ENCODE data around the gene LMTK2. TPM values are rescaled to one million over a fixed set of nuclear protein-coding genes. Genes with fewer than 3 reads are reported as not detected.
A peak's percentile ranks its signal among the peaks of the same experiment; 100 is the strongest.

Gene LMTK2
- total RNA-seq, 2 experiments from 2014 or later, result 11.4 to 13.1 TPM

- Mint-ChIP-seq H3K4me1 (ENCODE audit: low read depth) (peaks cover 6% of the 10 kb centered on the region), H3K36me3 (ENCODE audit: low read depth) (peaks cover 20% of the 10 kb centered on the region), H3K27ac (no peak overlapping the region), H3K27me3 (ENCODE audit: low read depth) (no peaks in the 10 kb centered on the region), H3K9me3 (no peaks in the 10 kb centered on the region), H3K4me3 (no peak overlapping the region)
- CTCF ChIA-PET, result interaction anchor here (1.3 kb wide), 1 partner anchor 8 kb away, joined by 3 read pairs; no protein-coding TSS in a partner anchor
- no peak for DNase-seq
- intact Hi-C loops (cut with micrococcal nuclease), result no loop called here
These were observed 135.7 kb downstream of the LMTK2 start for GRCh38 chr7:98242342-98242741.

GRCh38 chr7:98242934-98243333 is 136.3 kb downstream of the LMTK2 start:
- H3K4me3 Mint-ChIP-seq, result no peak overlapping the region
- CTCF ChIA-PET, result no interaction called here
- intact Hi-C loops (cut with micrococcal nuclease), result no loop called here
- no peaks in the 10 kb centered on the region for H3K9me3 Mint-ChIP-seq
- peaks cover 20% of the 10 kb centered on the region for H3K36me3 Mint-ChIP-seq (ENCODE audit: low read depth)
- H3K27ac Mint-ChIP-seq, result no peak overlapping the region
- no peaks in the 10 kb centered on the region for H3K27me3 Mint-ChIP-seq (ENCODE audit: low read depth)
- H3K4me1 Mint-ChIP-seq (ENCODE audit: low read depth), result peaks cover 10% of the 10 kb centered on the region
- DNase-seq, result no peak

GRCh38 chr7:98244871-98245270 is 138.2 kb downstream of the LMTK2 start:
- H3K4me1 Mint-ChIP-seq (ENCODE audit: low read depth), result peaks cover 25% of the 10 kb centered on the region
- CTCF ChIA-PET, result no interaction called here
- no peaks in the 10 kb centered on the region for H3K9me3 Mint-ChIP-seq
- H3K27ac Mint-ChIP-seq, result no peak overlapping the region
- H3K36me3 Mint-ChIP-seq (ENCODE audit: low read depth), result peaks cover 13% of the 10 kb centered on the region
- intact Hi-C loops (cut with micrococcal nuclease), result no loop called here
- no peaks in the 10 kb centered on the region for H3K27me3 Mint-ChIP-seq (ENCODE audit: low read depth)
- no peak overlapping the region for H3K4me3 Mint-ChIP-seq
- DNase-seq, result no peak

GRCh38 chr7:98248156-98248555 is 141.5 kb downstream of the LMTK2 start:
- Mint-ChIP-seq H3K27me3 (ENCODE audit: low read depth) (no peaks in the 10 kb centered on the region), H3K4me3 (no peak overlapping the region)

GRCh38 chr7:98249106-98249505 is 142.4 kb downstream of the LMTK2 start:
- Mint-ChIP-seq H3K4me3 (peak overlapping the region; percentile 52), H3K9me3 (no peaks in the 10 kb centered on the region), H3K4me1 (ENCODE audit: low read depth) (peaks cover 44% of the 10 kb centered on the region), H3K27ac (peak overlapping the region; percentile 94), H3K27me3 (ENCODE audit: low read depth) (no peaks in the 10 kb centered on the region), H3K36me3 (ENCODE audit: low read depth) (peaks cover 4% of the 10 kb centered on the region)
- peak; percentile 33 for DNase-seq
- CTCF ChIA-PET, result interaction anchor here (0.7 kb wide), 1 partner anchor 18 kb away, joined by 3 read pairs; no protein-coding TSS in a partner anchor
- intact Hi-C loops (cut with micrococcal nuclease), result no loop called here

More at GRCh38 chr7:98248156-98248555, 141.5 kb downstream of the LMTK2 start:
- H3K4me1 Mint-ChIP-seq (ENCODE audit: low read depth), result peaks cover 41% of the 10 kb centered on the region
- intact Hi-C loops (cut with micrococcal nuclease), result no loop called here
- peaks cover 4% of the 10 kb centered on the region for H3K36me3 Mint-ChIP-seq (ENCODE audit: low read depth)
- peak overlapping the region; percentile 94 for H3K27ac Mint-ChIP-seq
- CTCF ChIA-PET, result no interaction called here
- DNase-seq, result no peak
- no peaks in the 10 kb centered on the region for H3K9me3 Mint-ChIP-seq

- H3K4me1 Mint-ChIP-seq (ENCODE audit: low read depth), result peaks cover 50% of the 10 kb centered on the region
- H3K9me3 Mint-ChIP-seq, result no peaks in the 10 kb centered on the region
- peak overlapping the region; percentile 94 for H3K27ac Mint-ChIP-seq
- no peaks in the 10 kb centered on the region for H3K27me3 Mint-ChIP-seq (ENCODE audit: low read depth)
- H3K36me3 Mint-ChIP-seq (ENCODE audit: low read depth), result peaks cover 10% of the 10 kb centered on the region
- peak; percentile 75 for DNase-seq
- H3K4me3 Mint-ChIP-seq, result peak overlapping the region; percentile 93
- CTCF ChIA-PET, result interaction anchor here (0.6 to 1.7 kb wide), 10 partner anchors 9 to 891 kb away, joined by 3 to 4 read pairs (median 3); no protein-coding TSS in a partner anchor
- intact Hi-C loops (cut with micrococcal nuclease), result loop anchor here (1.0 to 5.0 kb wide), 5 partner anchors 31 to 1133 kb away; partner anchors contain the start of genes ASNS, BRI3, LMTK2 and SDHAF3
These were observed 144.1 kb downstream of the LMTK2 start for GRCh38 chr7:98250789-98251188.

- Mint-ChIP-seq H3K4me3 (peak overlapping the region; percentile 93), H3K27ac (peak overlapping the region; percentile 94), H3K4me1 (ENCODE audit: low read depth) (peaks cover 53% of the 10 kb centered on the region), H3K36me3 (ENCODE audit: low read depth) (peaks cover 11% of the 10 kb centered on the region), H3K27me3 (ENCODE audit: low read depth) (no peaks in the 10 kb centered on the region), H3K9me3 (no peaks in the 10 kb centered on the region)
- DNase-seq, result peak; percentile 48
- intact Hi-C loops (cut with micrococcal nuclease), result loop anchor here (1.0 to 5.0 kb wide), 5 partner anchors 30 to 1134 kb away; partner anchors contain the start of genes ASNS, BRI3, LMTK2 and SDHAF3
- CTCF ChIA-PET, result interaction anchor here (0.6 to 1.7 kb wide), 6 partner anchors 9 to 890 kb away, joined by 3 to 4 read pairs (median 3); no protein-coding TSS in a partner anchor
These were observed 144.6 kb downstream of the LMTK2 start for GRCh38 chr7:98251231-98251600.

- Mint-ChIP-seq H3K36me3 (ENCODE audit: low read depth) (peaks cover 14% of the 10 kb centered on the region), H3K27me3 (ENCODE audit: low read depth) (no peaks in the 10 kb centered on the region), H3K4me1 (ENCODE audit: low read depth) (peaks cover 53% of the 10 kb centered on the region), H3K27ac (peak within 1 kb of the TSS; percentile 94), H3K4me3 (peak within 1 kb of the TSS; percentile 93), H3K9me3 (no peaks in the 10 kb centered on the region)
- CTCF ChIA-PET, result interaction anchor here (1.7 kb wide), 1 partner anchor 84 kb away, joined by 4 read pairs; no protein-coding TSS in a partner anchor
- DNase-seq, result peak; percentile 90
- intact Hi-C loops (cut with micrococcal nuclease), result loop anchor here (1.0 to 5.0 kb wide), 9 partner anchors 29 to 1135 kb away; partner anchors contain the start of genes ASNS, BAIAP2L1, BRI3 and LMTK2
These were observed 145.2 kb downstream of the LMTK2 start, which contains the start of gene TECPR1 for GRCh38 chr7:98251601-98252424. Gene TECPR1, minus strand, starts transcription at chr7:98252232. Its CDS starts 6,086 bp downstream, at chr7:98246146.

GRCh38 chr7:98252425-98253054 is 145.9 kb downstream of the LMTK2 start:
- Mint-ChIP-seq H3K36me3 (ENCODE audit: low read depth) (peaks cover 18% of the 10 kb centered on the region), H3K4me3 (peak overlapping the region; percentile 93), H3K27ac (peak overlapping the region; percentile 86), H3K9me3 (no peaks in the 10 kb centered on the region), H3K4me1 (ENCODE audit: low read depth) (peaks cover 48% of the 10 kb centered on the region), H3K27me3 (ENCODE audit: low read depth) (no peaks in the 10 kb centered on the region)
- CTCF ChIA-PET, result no interaction called here
- no peak for DNase-seq
- intact Hi-C loops (cut with micrococcal nuclease), result loop anchor here (1.0 to 5.0 kb wide), 5 partner anchors 50 to 1135 kb away; partner anchors contain the start of genes BAIAP2L1, SDHAF3 and TRRAP

GRCh38 chr7:98254516-98254915 is 147.9 kb downstream of the LMTK2 start:
- intact Hi-C loops (cut with micrococcal nuclease), result loop anchor here (5.0 kb wide), 1 partner anchor 1137 kb away; the partner anchor contains the start of gene SDHAF3
- CTCF ChIA-PET, result interaction anchor here (0.9 kb wide), 1 partner anchor 13 kb away, joined by 3 read pairs; no protein-coding TSS in a partner anchor
- H3K27ac Mint-ChIP-seq, result peak overlapping the region; percentile 80
- no peak overlapping the region for H3K4me3 Mint-ChIP-seq
- no peaks in the 10 kb centered on the region for H3K9me3 Mint-ChIP-seq
- H3K27me3 Mint-ChIP-seq (ENCODE audit: low read depth), result no peaks in the 10 kb centered on the region
- H3K4me1 Mint-ChIP-seq (ENCODE audit: low read depth), result peaks cover 35% of the 10 kb centered on the region
- H3K36me3 Mint-ChIP-seq (ENCODE audit: low read depth), result peaks cover 20% of the 10 kb centered on the region
- DNase-seq, result no peak

- H3K27me3 Mint-ChIP-seq (ENCODE audit: low read depth), result no peaks in the 10 kb centered on the region
- H3K36me3 Mint-ChIP-seq (ENCODE audit: low read depth), result peaks cover 20% of the 10 kb centered on the region
- intact Hi-C loops (cut with micrococcal nuclease), result loop anchor here (5.0 kb wide), 1 partner anchor 1138 kb away; the partner anchor contains the start of gene SDHAF3
- no peaks in the 10 kb centered on the region for H3K9me3 Mint-ChIP-seq
- peak overlapping the region; percentile 80 for H3K27ac Mint-ChIP-seq
- CTCF ChIA-PET, result interaction anchor here (0.6 kb wide), 1 partner anchor 9 kb away, joined by 3 read pairs; no protein-coding TSS in a partner anchor
- peak; percentile 25 for DNase-seq
- no peak overlapping the region for H3K4me3 Mint-ChIP-seq
- peaks cover 30% of the 10 kb centered on the region for H3K4me1 Mint-ChIP-seq (ENCODE audit: low read depth)
These were observed 148.4 kb downstream of the LMTK2 start for GRCh38 chr7:98254951-98255610.
